Measurements from ENCODE around the gene ZNF500. TPM values are rescaled to one million over a fixed set of nuclear protein-coding genes. Genes with fewer than 3 reads are reported as not detected.
A peak's percentile ranks its signal among the peaks of the same experiment; 100 is the strongest.

Gene ZNF500
- total and polyA plus RNA-seq, 4 donors, result 7.5 to 14.6 (median 12.2) TPM

GRCh38 chr16:4795828-4796572 lies 29.0 kb upstream of the ZNF500 start:
- Histone ChIP-seq H3K4me3 (peak overlapping the region; percentile 12), H3K27ac (ENCODE audit: low read depth in 1 of 2, low read length in 1 of 2) (no peak overlapping the region), H3K4me1 (ENCODE audit: control insufficient read depth in 5 of 5, insufficient read depth in 5 of 5, low read length in 5 of 5) (peaks cover 0 to 5% (median 0%) of the 10 kb centered on the region in 5 donors), H3K9me3 (ENCODE audit: control insufficient read depth in 4 of 4, insufficient read depth in 3 of 4, low read length in 3 of 4) (no peaks in the 10 kb centered on the region), H3K9ac (ENCODE audit: insufficient read depth in 1 of 2, low read length in 2 of 2) (no peak overlapping the region), H3K36me3 (ENCODE audit: control insufficient read depth in 4 of 4, insufficient read depth in 4 of 4, low read length in 4 of 4) (peaks cover 0 to 22% (median 12%) of the 10 kb centered on the region in 4 donors), H3K27me3 (ENCODE audit: control insufficient read depth in 3 of 3, insufficient read depth in 3 of 3, low read length in 2 of 3) (no peaks in the 10 kb centered on the region)
- DNase-seq (no peak), ATAC-seq (ENCODE audit: insufficient read depth, low FRiP score) (no peak)
- WGBS, 2 donors, result 93 to 96% methylated on average over 29 to 30 of the region's 30 CpGs
- no peak for TF ChIP-seq CTCF (IDR thresholded peaks at IDR 0.05; ENCODE audit: control extremely low read depth, extremely low read depth)

- Histone ChIP-seq H3K4me1 (ENCODE audit: control insufficient read depth in 5 of 5, insufficient read depth in 5 of 5, low read length in 5 of 5) (no peaks in the 10 kb centered on the region), H3K27me3 (ENCODE audit: control insufficient read depth in 3 of 3, insufficient read depth in 3 of 3, low read length in 2 of 3) (no peaks in the 10 kb centered on the region), H3K4me3 (peak within 1 kb of the TSS; percentile 12), H3K36me3 (ENCODE audit: control insufficient read depth in 4 of 4, insufficient read depth in 4 of 4, low read length in 4 of 4) (peaks cover 0 to 22% (median 12%) of the 10 kb centered on the region in 4 donors), H3K9me3 (ENCODE audit: control insufficient read depth in 4 of 4, insufficient read depth in 3 of 4, low read length in 3 of 4) (no peaks in the 10 kb centered on the region), H3K27ac (ENCODE audit: low read depth in 1 of 2, low read length in 1 of 2) (no peak within 1 kb of the TSS), H3K9ac (ENCODE audit: insufficient read depth in 1 of 2, low read length in 2 of 2) (no peak within 1 kb of the TSS)
- DNase-seq (peak in 1 of 3 donors; percentile 35), ATAC-seq (ENCODE audit: insufficient read depth, low FRiP score) (peak; percentile 63)
- 70 to 81% methylated on average over 14 of the region's 14 CpGs for WGBS, 2 donors
- TF ChIP-seq CTCF (IDR thresholded peaks at IDR 0.05; ENCODE audit: control extremely low read depth, extremely low read depth), result no peak
Observed at GRCh38 chr16:4795181-4795827, 28.3 kb upstream of the ZNF500 start, which contains the start of gene SMIM22. Gene SMIM22 (plus strand): TSS chr16:4795369. CDS start chr16:4795735, 366 bp downstream.

- Histone ChIP-seq H3K4me3 (no peak overlapping the region), H3K9me3 (ENCODE audit: control insufficient read depth in 4 of 4, insufficient read depth in 3 of 4, low read length in 3 of 4) (no peaks in the 10 kb centered on the region), H3K27ac (ENCODE audit: low read depth in 1 of 2, low read length in 1 of 2) (no peak overlapping the region), H3K36me3 (ENCODE audit: control insufficient read depth in 4 of 4, insufficient read depth in 4 of 4, low read length in 4 of 4) (peaks cover 0 to 12% (median 5%) of the 10 kb centered on the region in 4 donors), H3K9ac (ENCODE audit: insufficient read depth in 1 of 2, low read length in 2 of 2) (no peak overlapping the region), H3K27me3 (ENCODE audit: control insufficient read depth in 3 of 3, insufficient read depth in 3 of 3, low read length in 2 of 3) (no peaks in the 10 kb centered on the region), H3K4me1 (ENCODE audit: control insufficient read depth in 5 of 5, insufficient read depth in 5 of 5, low read length in 5 of 5) (no peaks in the 10 kb centered on the region)
- TF ChIP-seq CTCF (IDR thresholded peaks at IDR 0.05; ENCODE audit: control extremely low read depth, extremely low read depth), result no peak
- ATAC-seq (ENCODE audit: insufficient read depth, low FRiP score), result no peak
- 80 to 86% methylated on average over 13 of the region's 13 CpGs for WGBS, 2 donors
- DNase-seq, result no peak
Observed at GRCh38 chr16:4792951-4793513, 26.1 kb upstream of the ZNF500 start.
